GM19023 (cell line): ENCODE results near the gene SCAMP1.
"Not testable (repeated sequence)": the region's sequence is repeated elsewhere in the genome, so short reads cannot be mapped to it uniquely, and the experiment has no call there.

Experiments used
- ATAC-seq: cut with Tn5 transposase; IDR thresholded peaks from one replicate; pipeline ENCODE4 v1.9.1; 2021; ENCODE audit warnings: mild to moderate bottlenecking, moderate library complexity; ENCODE audit not compliant: unreplicated experiment

SCAMP1 gene

GRCh38 chr5:78419396-78419795 is 59.0 kb downstream of the SCAMP1 start:
- no peak for ATAC-seq

- ATAC-seq, result no peak
These were observed 60.1 kb downstream of the SCAMP1 start for GRCh38 chr5:78420548-78420947.

DNA sequence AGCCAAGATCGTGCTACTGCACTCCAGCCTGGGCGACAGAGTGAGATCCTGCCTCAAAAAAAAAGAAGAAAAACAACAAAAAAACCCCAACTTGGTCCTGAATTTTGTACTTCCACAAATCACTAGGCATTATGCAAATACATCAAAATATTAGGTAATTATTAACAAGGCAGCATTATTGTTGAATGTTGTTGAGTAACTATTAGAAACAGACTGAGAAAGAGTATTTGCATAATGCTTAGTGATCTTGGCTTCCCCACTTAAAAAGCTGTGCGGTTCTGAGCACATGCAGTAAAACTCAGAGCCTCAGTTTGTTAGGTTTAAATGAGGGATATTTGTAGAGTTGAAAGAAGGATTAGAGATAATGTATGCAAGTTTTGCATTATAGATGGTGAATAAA is 64.2 kb downstream of the SCAMP1 start:
- ATAC-seq, result no peak

DNA sequence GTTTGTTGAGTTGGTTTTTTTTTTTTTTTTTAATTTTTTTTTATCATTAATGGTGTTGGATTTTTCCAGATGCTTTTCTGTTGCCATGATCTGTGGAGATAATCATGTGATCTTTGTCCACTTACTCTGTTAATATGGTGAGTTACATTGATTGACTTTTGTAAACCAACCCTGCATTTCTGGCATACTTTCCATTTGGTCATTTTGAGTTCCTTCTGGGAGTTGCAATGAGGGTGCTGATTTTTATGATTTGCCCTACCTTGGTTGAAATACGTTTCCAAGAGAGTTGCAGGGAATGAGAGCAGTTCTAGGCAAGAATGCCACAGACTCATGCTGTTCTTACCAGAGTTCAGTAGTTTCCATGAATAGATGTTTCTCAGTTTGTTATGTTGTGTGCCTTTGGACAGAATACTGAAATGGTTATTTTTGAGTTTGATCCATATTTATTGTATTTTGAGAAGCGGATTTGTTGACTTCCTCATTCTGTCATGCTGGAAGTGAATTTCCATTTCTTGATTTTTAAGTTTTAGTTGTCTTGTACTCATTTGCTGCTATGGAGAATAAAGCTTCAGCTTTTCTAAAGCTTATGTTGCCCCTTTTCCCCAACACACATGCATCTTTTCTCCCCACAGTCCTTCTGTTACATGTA is 69.0 kb downstream of the SCAMP1 start:
- ATAC-seq, result no peak

DNA sequence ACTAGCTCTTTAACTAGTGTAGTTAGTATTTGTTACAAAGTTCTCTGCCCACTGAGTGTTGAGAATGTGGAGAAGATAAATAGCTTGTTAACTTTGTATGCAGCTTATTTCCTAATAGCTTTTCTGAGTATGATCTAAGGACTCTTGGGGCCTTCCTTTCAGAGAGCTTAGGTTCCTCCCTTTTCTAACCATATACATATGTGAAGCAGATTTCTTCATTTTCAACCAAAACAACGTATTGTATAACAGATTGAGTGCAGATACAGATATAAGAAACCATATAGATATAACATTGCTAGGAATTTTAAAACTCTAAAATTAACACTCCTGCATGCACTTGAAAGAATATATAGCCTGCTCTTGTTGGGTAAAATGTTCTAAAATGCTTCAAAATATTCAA is 70.4 kb downstream of the SCAMP1 start:
- no peak for ATAC-seq

GRCh38 chr5:78433972-78434371 is 73.6 kb downstream of the SCAMP1 start:
- no peak for ATAC-seq

GRCh38 chr5:78447775-78448424 is 87.5 kb downstream of the SCAMP1 start:
- ATAC-seq, result no peak

DNA sequence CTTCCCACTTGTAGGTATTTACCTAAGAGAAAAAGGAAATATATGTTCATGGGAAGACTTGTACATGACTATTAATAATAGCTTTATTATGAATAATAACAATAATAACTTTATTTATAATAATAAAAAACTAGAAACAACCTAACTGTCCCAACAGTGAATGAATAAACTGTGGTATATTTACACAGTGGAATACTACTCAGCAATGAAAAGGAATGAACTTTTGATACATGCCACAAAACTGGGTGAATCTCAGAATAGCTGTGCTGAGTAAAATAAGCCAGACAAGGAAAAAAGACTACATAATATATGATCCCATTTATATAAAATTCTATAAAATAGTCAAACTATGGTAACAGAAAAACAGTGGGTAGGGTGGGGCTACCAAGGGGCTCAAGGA is 88.7 kb downstream of the SCAMP1 start:
- no peak for ATAC-seq

- ATAC-seq, result not testable (repeated sequence)
These were observed 97.1 kb downstream of the SCAMP1 start for GRCh38 chr5:78457507-78457906.

DNA sequence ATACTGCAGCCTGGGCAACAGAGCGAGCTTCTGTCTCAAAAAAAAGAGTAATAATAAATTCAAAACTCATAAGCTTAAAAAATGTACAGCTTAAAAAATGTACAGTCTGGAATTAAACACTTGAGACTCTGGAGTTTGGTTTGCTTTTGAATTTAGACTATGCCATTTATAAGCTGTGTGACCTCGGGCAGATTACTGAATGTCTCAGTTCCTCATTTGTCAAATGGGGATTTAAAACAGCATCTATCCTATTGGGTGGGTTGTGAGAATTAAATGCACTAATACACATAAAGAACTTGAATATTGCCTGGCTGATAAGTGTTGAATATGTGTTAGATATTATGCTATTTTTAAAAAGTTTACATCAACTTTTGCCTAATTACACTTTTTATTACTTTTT is 98.4 kb downstream of the SCAMP1 start:
- ATAC-seq, result no peak

- ATAC-seq, result no peak
These were observed 106.7 kb downstream of the SCAMP1 start for GRCh38 chr5:78467140-78467539.

GRCh38 chr5:78467752-78468357 is 107.4 kb downstream of the SCAMP1 start:
- ATAC-seq, result no peak

DNA sequence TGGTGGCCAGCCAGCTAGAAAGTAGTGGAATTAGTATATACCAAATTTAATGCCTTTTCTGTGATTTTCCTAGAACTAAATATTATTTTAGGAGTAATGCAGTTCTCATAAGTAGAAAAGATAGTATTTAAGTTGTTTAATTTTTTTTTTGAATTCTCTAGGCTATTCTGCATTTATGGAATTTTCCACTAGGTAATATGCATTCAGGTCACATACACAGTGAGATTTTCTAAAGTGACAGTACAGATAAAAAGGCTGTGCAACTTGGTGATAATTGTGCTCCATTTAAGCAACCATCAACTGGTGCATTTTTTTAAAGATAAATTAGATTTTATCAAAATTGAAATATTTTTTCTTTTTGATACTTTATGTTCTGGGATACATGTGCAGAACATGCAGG is 111.5 kb downstream of the SCAMP1 start:
- ATAC-seq, result no peak

DNA sequence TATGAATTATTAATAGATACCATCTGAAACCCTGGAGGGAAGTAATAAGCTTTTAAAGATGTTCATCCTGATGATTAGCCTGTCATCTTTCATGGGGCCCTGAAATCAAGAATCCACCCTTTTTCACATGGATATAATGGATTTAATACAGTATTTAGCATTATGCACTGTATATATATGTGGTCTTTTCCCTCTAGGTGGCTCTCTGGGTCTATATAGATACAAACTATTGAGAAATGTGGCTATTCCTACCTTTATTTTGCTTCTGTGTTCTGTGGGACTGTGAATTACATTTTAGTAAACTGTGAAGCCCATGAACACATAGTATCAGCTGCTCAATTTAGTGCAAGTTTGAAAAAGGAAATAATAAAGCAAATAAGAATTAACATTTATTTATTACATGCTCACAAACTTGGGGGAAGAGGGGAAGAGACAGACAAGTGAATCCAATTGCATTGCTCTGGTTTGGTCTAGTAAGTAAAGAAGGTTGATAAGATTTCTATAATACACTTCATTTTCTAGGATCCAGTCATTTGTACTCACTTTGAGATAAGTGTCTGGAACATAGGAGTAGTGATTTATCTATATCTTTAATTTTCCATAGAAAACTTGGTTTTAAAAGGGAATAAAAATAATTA is 112.2 kb downstream of the SCAMP1 start:
- no peak for ATAC-seq

GRCh38 chr5:78473751-78474150 is 113.3 kb downstream of the SCAMP1 start:
- ATAC-seq, result no peak

- ATAC-seq, result no peak
These were observed 115.0 kb downstream of the SCAMP1 start for GRCh38 chr5:78475370-78475769.

- no peak for ATAC-seq
These were observed 116.4 kb downstream of the SCAMP1 start for GRCh38 chr5:78476795-78477194.

GRCh38 chr5:78482948-78483347 is 122.5 kb downstream of the SCAMP1 start:
- ATAC-seq, result no peak

DNA sequence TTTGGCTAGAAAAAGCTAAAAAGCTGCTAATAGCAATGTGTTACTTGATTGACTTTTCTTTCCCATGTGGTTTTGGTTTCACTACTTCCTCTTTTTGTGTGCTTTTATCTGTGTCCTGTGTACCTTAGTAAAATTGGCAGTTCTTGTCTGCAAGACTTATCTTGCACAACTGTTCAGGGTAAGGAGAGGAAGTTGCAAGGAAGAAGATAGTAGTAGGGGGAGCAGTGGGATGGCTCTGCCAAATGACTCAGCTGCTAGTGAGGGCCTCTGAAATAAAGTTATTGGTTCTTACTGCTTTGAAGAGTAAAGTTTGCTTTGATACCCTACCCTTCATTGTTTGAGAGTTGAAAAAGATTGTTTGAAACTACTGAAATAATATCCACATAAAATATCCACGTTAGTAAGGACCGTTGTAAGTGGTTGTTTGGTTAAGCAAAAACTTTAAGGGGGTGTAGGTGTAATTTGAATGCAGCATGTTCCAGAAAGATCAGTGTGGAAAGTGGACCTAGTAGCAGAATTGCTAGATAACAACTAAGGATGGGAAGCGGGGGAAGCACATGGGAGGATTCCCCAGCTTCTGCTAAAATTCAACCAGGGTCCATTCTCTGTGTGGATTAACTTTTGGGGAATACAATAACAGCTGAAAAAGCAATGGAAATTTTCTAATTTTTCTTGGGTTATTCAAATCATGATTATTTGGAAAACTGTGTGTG is 123.5 kb downstream of the SCAMP1 start:
- ATAC-seq, result peak; percentile 76

- no peak for ATAC-seq
These were observed 125.8 kb downstream of the SCAMP1 start for GRCh38 chr5:78486218-78486617.

DNA sequence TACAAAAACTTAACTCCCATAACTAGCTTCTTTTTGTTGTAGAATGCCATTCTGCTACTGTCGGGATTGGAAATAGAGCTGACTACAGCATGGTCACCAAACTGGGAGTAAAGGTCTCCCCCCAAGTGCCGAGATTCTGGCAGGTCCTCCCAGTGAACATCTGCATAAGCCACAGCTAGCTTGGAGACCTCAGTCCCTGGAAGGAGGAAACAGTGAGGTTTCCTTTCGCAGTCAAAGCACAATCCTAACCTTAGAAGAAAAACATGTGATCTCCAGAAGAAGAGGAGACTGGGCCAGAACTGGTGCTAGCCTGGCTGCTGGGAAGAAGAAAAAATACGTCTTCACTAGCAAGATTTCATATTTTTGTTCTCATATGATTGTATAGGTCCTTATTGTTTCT is 127.4 kb downstream of the SCAMP1 start:
- no peak for ATAC-seq
